Measurements from ENCODE around the gene ZNF524.

Gene ZNF524

DNA sequence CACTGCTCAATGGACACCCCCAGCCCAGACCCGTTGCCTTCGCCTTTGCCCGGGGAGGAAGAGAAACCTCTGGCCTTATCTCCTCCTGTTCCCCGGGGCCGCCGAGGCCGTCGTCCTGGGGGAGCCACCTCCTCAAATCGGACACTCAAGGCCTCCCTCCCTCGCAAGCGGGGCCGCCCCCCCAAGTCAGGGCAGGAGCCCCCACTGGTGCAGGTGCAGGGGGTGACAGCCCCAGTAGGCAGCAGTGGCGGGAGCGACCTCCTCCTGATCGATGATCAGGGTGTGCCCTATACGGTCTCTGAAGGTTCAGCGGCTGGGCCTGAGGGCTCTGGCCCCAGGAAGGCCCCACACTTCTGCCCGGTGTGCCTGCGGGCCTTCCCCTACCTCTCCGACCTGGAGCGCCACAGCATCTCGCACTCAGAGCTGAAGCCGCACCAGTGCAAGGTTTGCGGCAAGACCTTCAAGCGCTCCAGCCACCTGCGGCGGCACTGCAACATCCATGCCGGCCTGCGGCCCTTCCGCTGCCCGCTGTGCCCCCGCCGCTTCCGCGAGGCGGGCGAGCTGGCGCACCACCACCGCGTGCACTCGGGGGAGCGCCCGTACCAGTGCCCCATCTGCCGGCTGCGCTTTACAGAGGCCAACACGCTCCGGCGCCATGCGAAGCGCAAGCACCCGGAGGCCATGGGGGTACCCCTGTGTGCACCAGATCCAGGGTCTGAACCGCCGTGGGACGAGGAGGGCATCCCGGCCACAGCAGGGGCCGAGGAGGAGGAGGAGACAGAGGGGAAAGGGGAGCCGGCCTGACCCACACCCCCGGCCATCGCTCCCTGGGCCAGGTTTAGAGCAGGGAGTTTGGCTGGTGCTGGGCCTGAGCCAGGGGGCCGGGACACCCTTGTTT is 2.3 kb downstream of the ZNF524 start:
- no peak for DNase-seq (ENCODE audit: low spot score)

DNA sequence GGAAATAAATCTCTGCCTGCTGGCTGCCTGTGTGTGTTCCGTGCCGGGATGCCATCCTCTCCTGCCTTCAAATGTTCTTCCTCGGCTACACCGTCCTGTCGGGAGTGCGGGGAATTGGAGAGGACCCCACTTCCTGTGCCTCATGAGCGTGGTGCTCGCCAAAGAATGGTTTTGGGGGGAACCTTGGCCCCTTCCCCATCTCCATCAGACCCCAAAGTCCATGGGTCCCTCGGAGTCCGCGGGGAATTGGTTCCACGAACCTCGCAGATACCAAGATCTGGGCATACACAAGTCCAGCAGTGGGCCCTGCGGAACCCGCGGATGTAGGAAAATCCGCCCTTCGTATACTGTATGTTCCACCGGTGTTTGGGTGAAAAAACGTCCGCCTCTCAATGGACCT is 3.0 kb downstream of the ZNF524 start:
- no peak for DNase-seq (ENCODE audit: low spot score)

DNA sequence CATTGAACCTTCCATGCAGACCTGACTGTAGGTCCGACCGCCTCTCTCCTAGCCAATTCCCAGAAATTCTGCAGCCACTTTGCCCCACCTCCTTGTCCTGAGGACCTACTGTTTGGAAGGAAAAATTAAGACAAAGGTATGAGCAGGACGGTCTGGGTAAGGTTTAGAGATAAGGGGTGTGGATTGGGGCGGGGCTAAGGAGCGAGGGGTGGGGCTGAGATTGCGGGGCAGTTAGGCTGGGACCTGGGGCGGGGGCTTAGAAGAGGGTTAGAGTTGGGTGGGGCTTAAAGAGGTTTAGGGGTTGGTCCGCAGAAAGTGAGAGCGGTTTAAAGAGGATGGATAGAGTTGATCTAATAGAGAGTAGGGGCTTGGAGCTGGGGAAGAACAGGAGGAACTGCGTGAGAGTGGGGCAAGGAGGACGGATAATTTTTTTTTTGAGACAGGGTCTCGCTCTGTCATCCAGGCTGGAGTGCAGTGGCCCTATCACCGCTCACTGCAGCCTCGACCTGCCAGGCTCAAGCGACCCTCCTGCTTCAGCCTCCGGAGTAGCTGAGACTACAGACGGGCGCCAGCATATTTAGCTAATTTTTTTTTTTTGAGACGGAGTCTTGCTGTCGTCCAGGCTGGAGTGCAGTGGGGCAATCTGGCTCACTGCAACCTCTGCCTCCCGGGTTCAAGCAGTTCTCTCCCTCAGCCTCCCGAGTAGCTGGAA is 3.6 kb downstream of the ZNF524 start:
- DNase-seq (ENCODE audit: low spot score), result no peak

DNA sequence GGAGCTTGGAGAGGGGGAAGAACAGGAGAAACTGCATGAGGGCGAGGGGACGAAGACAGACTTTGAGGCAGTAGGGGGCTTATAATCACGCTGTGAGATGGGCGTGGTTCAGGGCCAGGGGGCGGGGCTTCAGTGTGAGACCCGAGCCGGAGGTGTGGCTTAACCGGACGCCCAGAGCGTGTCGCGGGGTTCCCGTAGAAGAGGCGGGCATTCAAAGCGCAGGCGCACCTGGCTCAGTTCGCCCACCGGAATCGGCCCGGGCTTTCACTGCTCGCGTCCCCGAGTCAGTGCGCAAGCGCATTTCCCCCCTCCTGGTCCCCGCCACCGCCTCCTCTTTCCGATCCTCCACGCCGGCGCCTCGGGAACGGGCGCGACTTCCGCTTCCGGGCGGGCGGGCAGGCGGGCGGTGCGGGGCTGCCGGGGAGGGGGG is 5.1 kb downstream of the ZNF524 start:
- peak; percentile 98 for DNase-seq (ENCODE audit: low spot score)

DNA sequence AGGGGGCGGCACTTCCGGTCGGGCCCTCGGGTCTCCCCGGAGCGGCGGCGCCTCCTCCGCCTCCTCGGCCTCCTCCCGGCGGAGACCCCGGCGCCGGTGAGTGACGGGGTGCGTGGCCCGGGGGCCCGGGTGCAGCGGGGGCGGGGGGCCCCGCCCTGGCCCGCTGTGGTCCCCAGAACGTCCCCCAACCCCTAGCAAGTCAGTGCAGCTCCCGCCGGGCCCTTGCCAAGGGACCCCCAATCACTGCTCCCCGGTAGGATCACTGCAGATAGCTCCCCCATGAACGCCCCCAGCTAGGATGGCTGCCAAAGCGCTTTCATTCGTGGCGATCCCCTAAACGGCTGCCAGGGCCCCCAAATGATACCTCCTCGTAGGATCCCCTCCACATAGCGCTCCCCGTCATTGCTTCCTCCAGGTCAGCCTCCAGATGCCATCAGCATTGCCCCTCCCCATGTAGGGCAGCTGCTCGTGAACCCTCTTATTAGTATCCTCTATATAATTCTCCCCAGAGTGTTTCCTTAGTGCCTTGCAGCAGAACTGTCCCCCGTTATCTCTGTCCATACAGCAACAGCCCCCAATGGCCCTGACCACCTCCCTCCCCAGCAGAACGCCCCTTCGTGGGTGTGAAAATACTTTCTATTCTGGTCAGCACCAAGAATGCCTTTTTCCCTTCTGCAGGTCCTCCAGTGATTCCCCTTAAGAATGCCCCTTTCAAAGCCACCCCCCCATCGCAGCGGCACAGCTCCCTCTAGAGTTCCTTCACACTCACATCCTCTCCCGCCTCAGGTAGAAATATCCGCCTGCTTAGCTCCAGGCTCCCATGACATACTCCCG is 5.8 kb downstream of the ZNF524 start, which contains the start of gene ZNF865:
Gene ZNF865 (plus strand): TSS at position 11 of the 834 bp plus-strand sequence. CDS start 7,972 bp downstream, outside the sequence.
- DNase-seq (ENCODE audit: low spot score), result peak; percentile 93

DNA sequence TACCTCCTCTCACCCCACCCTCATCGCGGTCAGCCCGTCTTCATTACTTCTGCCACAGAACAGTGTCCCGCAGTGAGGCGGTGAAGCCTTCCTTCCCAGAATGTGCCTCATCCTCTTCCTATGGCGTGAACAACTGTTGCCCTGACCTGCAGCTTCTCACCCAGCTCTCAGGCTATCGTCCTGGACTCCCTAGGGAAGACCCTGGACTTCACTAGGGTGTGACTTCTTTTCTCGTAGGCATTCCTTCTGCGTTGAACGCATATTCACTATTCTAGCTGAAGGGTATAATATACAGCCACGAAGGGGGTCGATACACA is 6.3 kb downstream of the ZNF524 start:
- no peak for DNase-seq (ENCODE audit: low spot score)

DNA sequence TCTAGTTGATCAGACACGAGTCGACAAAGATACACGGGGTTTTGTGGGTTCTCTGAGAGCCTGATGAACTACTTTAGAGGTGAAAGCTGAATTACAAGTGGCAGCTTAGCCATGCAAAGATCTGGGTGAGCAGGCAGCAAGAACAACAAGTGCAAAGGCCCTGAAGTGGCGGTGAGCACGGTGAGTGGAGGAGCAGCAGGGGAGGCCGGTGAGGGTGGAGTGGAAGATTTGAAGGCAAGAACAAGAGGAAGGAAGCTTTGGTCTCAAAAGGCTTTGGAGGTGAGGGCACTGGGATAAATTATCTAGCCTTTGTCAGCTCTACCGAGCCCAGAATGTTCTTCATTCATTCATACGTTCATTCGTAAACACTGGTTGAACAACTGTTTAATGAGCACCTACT is 6.7 kb downstream of the ZNF524 start:
- DNase-seq (ENCODE audit: low spot score), result no peak

DNA sequence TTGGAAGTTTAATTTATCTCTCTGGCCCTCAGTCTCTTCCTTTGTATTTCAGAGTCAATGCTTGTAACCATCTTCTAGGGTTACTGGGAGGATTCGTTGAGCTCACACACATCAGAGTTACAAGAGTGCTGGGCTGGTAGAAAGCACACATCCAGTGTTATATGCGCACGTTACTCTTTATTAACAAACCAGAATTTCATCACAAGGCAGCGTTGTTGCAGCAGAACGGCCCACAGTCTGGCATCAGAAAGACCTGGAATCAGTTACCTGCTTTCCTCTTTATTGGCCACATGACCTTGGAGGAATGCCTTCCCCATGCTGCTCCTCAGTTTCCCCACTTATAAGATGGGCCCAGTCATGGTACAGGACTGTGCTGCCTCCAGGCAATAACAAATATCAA is 9.2 kb downstream of the ZNF524 start:
- no peak for DNase-seq (ENCODE audit: low spot score)

DNA sequence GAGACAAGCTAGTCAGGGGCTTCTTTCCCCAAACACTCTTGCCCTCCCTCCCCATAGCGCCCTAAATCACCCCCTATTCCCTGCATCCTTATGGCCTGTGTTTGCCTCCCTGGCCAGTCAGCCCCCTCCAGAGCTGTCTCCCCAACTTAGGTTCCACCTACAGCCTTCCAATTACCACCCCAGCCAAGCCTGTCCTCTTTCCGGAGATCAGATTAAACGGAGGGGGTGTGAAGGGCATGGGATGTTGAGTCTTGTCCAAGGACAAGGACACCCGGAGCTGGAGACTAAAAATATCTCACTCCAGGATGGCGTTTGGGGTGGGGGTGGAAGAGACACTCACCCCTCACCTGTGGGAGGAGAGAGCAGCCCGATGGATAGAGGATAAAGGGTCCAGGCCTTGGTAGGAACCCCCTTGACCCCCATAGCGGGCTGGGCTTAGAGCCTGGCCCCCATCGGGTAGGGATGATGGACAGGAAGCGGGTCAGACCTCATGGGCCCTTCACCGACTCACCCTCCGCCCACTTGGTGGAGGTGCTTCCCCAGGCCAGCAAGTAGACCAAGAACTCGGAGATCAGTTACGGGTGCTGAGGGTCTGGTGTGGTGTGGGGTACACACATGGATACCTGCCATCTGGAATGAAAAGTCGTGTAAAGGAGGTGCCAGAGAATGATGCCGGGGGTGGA is 11.4 kb downstream of the ZNF524 start:
- DNase-seq (ENCODE audit: low spot score), result no peak

DNA sequence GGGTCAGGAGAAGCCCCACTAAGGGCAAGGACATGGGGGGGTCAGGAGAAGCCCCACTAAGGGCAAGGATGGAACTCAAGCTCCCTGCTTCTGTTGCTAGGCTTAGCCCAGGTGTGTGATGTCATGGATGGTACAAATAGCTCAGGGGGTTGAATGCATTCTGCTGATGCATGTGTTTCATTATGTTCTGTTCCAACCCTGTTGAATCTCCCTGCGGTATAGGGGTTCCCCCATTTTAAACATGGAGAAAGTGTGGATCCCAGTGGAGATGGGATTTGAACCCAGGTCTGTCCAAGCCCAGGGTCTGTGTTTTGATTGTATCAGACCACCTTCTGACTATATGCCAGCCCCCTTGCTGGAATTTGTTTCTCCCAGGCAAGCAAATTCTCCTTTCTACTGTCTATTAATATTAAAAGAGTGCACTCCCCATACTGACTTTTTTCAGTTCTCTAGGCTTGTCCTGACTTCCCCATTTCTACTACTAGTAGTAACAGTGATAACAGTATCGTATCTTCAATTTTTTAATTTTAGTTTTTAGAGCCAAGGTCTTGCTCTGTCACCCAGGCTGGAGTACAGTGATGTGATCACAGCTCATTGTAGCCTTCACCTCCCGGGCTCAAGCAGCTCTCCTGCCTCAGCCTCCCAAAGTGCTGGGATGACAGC is 12.0 kb downstream of the ZNF524 start:
- no peak for DNase-seq (ENCODE audit: low spot score)

DNA sequence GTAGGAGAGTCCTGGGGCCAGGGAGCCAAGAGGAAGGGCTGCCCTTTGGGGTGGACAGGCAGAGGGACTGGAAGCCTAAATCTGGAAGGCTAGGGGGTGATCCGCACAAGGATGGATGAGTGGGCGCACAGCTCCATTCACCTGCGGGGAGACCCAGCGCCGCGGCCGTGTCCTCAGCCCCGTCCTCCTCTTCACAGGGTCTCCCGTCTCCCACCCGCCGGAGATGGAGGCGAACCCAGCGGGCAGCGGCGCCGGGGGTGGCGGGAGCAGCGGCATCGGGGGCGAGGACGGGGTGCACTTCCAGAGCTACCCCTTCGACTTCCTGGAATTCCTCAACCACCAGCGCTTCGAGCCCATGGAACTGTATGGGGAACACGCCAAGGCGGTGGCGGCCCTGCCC is 13.3 kb downstream of the ZNF524 start:
- no peak for DNase-seq (ENCODE audit: low spot score)

DNA sequence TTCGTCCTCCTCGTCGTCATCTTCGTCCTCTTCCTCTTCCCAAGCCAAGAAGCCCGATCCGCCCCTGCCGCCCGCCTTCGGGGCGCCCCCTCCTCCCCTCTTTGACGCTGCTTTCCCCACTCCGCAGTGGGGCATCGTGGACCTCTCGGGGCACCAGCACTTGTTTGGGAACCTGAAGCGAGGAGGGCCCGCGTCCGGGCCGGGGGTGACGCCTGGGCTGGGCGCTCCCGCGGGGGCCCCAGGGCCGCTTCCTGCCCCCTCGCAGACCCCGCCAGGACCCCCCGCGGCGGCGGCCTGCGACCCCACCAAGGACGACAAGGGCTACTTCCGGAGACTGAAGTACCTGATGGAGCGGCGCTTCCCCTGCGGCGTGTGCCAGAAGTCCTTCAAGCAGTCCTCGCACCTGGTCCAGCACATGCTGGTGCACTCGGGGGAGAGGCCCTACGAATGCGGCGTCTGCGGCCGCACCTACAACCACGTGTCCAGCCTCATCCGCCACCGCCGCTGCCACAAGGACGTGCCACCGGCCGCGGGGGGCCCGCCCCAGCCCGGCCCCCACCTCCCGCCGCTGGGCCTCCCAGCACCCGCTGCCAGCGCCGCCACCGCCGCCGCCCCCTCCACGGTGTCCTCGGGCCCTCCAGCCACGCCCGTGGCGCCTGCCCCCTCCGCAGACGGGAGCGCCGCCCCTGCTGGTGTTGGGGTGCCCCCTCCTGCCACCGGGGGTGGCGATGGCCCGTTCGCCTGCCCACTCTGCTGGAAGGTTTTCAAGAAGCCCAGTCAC is 14.0 kb downstream of the ZNF524 start:
- DNase-seq (ENCODE audit: low spot score), result no peak

DNA sequence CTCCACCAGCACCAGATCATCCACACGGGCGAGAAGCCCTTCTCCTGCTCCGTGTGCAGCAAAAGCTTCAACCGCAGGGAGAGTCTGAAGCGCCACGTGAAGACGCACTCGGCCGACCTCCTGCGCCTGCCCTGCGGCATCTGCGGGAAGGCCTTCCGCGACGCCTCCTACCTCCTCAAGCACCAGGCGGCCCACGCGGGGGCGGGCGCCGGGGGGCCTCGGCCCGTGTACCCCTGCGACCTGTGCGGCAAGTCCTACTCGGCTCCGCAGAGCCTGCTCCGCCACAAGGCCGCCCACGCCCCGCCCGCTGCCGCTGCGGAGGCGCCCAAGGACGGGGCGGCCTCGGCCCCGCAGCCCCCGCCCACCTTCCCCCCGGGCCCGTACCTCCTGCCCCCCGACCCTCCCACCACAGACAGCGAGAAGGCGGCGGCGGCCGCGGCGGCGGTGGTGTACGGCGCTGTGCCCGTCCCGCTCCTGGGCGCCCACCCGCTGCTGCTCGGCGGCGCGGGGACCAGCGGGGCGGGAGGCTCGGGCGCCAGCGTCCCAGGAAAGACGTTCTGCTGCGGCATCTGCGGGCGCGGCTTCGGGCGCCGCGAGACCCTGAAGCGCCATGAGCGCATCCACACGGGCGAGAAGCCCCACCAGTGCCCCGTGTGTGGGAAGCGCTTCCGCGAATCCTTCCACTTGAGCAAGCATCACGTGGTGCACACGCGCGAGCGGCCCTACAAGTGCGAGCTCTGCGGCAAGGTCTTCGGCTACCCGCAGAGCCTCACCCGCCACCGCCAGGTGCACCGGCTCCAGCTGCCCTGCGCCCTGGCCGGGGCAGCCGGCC is 14.8 kb downstream of the ZNF524 start:
- DNase-seq (ENCODE audit: low spot score), result no peak

DNA sequence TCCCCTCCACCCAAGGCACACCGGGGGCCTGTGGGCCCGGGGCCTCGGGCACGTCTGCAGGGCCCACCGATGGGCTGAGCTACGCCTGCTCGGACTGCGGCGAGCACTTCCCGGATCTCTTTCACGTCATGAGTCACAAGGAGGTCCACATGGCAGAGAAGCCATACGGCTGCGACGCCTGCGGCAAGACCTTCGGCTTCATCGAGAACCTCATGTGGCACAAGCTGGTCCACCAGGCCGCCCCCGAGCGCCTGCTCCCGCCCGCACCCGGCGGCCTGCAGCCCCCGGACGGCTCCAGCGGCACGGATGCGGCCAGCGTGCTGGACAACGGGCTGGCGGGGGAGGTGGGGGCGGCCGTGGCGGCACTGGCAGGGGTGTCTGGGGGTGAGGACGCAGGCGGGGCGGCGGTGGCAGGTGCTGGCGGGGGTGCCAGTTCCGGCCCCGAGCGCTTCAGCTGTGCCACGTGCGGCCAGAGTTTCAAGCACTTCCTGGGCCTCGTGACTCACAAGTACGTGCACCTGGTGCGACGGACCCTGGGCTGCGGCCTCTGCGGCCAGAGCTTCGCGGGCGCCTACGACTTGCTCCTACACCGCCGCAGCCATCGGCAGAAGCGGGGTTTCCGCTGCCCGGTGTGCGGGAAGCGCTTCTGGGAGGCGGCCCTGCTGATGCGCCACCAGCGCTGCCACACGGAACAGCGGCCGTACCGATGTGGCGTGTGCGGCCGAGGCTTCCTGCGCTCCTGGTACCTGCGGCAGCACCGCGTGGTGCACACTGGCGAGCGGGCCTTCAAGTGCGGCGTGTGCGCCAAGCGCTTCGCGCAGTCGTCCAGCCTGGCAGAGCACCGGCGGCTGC is 15.7 kb downstream of the ZNF524 start:
- no peak for DNase-seq (ENCODE audit: low spot score)

DNA sequence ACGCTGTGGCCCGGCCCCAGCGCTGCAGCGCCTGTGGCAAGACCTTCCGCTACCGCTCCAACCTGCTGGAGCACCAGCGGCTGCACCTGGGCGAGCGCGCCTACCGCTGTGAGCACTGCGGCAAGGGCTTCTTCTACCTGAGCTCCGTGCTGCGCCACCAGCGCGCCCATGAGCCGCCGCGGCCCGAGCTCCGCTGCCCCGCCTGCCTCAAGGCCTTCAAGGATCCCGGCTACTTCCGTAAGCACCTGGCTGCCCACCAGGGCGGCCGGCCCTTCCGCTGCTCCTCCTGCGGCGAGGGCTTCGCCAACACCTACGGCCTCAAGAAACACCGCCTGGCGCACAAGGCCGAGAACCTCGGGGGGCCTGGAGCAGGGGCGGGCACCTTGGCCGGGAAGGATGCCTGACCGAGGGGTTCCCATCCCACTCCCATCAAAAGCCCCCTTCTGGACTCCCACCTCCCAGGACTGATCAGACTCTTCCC is 16.3 kb downstream of the ZNF524 start:
- no peak for DNase-seq (ENCODE audit: low spot score)

DNA sequence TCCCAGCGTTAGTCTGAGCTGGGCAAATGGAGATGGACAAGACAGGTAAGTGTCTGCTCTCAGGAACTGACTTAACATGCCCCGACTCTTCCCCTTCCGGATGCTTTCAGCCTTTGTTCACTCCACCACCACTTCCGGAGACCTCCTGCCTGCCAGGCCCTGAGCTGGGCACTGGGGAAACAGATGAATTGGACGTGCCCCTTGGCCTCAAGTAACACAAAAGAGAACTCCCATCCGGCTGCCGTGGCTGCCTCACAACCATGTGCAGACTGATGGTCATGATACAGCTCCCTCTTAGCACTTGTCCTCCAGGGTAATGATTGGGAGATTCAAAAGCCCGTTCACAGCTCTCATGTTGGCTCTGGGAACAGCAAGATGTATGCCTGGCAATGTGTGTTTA is 17.3 kb downstream of the ZNF524 start:
- no peak for DNase-seq (ENCODE audit: low spot score)

DNA sequence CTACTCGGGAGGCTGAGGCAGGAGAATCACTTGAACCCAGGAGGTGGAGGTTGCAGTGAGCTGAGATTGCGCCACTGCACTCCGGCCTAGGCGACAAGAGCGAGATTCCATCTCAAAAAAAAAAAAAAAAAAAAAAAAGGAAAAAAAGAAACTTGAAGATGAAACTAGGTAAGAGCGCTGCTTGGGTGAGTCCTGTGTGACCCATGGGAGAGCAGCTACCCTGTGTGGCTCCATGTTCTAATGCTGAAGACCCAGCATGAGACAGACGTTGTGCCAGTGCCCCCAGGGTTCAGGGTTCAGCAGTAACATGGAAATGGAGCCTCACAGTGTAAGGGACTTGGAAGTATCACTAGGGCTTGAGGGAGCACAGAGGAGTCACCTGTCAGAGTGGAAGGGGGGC is 18.3 kb downstream of the ZNF524 start:
- DNase-seq (ENCODE audit: low spot score), result no peak

DNA sequence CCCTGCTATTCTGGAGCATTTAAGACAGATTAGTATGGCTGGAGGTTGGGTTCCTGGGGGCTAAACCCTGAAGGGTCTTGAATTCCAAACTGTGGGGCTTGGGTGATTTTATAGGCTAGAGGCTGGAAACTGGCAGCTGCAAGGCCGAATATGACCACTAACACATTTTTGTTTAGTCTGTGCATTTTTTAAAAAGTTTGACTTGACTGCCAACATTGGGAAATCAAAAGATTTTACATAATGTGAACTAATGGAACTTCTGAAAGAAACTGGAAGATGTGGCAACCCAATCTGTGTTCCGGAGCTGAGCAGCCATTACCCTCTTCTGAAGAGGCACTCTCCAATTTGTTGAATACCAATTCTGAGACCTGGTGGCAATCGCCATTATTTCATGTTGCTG is 19.2 kb downstream of the ZNF524 start:
- no peak for DNase-seq (ENCODE audit: low spot score)

Measured in HuH-7.5 (cell line).